ENCODE measurements around the gene CADM1. TPM values are rescaled to one million over a fixed set of nuclear protein-coding genes. Genes with fewer than 3 reads are reported as not detected.

CADM1 gene
- total RNA-seq, 1 donor from 2014 or later: 9.7 TPM

GRCh38 chr11:115409116-115409670, 95.0 kb downstream of the CADM1 start:
- no peak for DNase-seq (ENCODE audit: extremely low read depth, low read depth, low spot score)

DNA sequence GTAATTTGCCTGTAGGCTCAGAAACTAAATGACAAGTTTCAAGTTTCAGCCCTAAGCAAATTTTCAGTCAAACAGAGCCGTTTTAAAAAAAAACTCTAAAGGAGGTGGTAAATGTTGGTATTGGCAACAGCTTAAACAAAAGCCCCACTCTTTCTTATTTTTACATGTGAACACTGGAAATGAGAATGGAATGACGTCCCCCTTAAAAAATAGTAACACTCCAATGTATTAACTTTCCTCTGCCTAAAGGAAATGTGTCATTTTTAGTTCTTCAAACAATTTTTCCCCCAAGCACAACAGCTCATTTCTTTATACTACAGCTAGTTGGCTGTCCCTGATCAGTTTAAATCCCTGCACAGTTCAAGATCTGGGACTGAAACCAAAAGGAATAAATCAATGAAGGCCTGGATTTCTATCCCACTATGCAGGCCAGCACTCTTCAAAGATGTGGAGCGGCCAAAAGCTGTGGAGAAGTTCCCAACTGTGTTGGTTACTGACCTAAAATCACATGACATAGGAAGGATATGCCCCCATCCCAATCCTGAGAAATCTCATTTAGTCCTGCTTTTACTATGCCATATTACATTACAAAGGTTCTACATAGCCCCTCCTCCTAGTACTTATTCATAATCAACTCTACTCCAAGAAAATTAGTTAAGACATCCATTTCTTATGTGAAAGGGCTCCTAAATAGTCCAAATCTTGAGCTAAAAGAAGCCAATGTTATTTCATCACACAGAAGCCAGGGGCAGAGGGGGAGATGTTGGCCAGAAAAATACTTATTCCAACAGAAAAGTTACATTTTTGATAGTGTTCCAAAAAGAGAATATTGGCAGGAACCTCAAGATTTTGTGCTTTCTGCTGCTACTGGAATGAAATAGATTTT, 95.9 kb downstream of the CADM1 start:
- DNase-seq (ENCODE audit: extremely low read depth, low read depth, low spot score): no peak

DNA sequence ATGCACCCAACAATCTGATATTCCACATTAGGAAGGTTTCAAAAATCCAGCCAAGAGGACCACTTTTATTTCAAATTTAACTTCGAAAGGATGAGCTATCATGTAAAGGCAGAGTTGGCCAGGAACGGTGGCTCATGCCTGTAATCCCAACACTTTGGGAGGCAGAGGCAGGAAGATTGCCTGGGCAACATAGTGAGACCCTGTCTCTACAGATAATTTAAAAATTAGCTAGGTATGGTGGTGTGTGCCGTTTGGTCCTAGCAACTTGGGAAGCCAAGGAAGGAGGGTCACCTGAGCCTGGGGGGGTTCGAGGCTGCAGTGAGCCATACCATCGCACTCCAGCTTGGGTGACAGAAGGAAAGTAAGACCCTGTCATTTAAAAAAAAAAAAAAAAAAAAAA, 96.7 kb downstream of the CADM1 start:
- no peak for DNase-seq (ENCODE audit: extremely low read depth, low read depth, low spot score)

GRCh38 chr11:115406404-115406803, 97.8 kb downstream of the CADM1 start:
- DNase-seq (ENCODE audit: extremely low read depth, low read depth, low spot score): no peak

GRCh38 chr11:115398333-115399080, 105.7 kb downstream of the CADM1 start:
- no peak for DNase-seq (ENCODE audit: extremely low read depth, low read depth, low spot score)

- DNase-seq (ENCODE audit: extremely low read depth, low read depth, low spot score): no peak
These were observed 107.7 kb downstream of the CADM1 start for GRCh38 chr11:115396533-115396932.

- no peak for DNase-seq (ENCODE audit: extremely low read depth, low read depth, low spot score)
These were observed 110.3 kb downstream of the CADM1 start for GRCh38 chr11:115393950-115394349.

DNA sequence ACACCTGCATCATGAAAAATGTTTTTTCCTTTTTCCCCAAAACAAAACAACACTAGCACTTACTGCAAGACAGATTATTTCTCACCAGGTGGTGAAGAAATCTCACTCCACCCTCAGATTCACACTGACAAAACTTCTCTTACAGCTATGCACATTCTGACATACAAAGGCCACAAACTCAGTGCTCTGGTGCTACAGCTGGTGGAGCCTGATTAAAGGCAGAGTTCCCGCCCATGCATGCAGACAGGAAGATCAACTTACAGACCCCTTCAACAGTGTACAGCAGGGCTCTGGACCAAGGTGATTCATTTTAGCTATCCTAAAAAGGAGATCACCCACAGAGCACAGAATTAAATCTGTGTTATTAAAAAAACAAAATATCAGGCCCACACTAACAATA, 112.6 kb downstream of the CADM1 start:
- DNase-seq (ENCODE audit: extremely low read depth, low read depth, low spot score): no peak

DNA sequence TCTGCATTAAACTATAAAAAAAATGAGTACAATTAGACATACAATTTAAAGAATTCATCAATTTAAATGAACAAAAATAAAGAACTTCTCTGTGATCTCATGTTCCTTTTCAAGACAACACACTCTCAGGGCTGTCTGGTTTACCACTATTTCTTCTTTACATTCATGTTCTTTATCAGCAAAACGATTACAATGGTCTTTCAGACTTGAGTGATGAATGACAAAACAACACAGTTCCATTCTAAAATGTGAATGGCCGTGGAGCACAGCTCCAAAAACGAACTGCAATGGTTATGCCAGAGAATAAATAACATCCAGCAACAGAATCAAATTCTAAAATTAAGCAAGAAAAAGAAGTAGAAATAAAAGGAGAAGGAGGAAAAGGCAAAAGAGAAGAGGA, 113.1 kb downstream of the CADM1 start:
- DNase-seq (ENCODE audit: extremely low read depth, low read depth, low spot score): no peak

DNA sequence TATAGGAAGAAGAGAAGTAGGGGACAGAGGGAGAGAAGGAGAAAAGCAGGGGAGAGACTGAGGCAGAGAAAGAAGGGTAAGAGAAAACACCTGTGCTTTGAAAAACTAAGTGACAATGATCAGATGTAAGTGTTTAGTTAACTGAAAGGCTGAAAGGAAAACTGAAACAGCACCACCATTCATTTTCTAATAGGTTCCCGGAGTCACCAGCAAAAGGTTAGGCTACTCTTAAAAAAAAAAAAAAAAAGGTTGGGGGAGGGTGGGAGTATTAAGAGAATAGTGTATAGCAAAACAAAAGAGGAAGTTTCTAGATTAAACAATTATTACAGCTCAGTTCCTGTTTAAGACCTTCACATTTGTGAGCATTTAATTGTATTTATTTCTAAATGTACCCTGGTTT, 113.8 kb downstream of the CADM1 start:
- no peak for DNase-seq (ENCODE audit: extremely low read depth, low read depth, low spot score)

DNA sequence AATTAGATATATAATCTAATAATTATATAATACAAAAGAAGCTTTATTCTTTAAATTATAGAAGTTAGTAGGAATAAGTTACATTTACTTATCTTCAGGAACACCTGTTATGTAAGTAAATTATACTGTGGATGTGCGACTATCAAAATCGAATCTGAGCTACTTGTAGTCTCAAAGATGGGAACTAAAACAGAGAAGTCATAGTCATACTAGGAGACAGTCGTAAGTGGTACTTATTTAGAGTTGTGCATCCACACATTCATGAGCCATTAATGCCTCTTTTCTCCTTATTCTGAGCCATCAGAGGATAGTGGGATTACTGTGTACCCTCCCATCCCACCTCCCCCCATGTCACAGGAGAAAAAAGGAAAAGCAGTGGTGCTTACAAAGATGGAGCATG, 114.4 kb downstream of the CADM1 start:
- DNase-seq (ENCODE audit: extremely low read depth, low read depth, low spot score): no peak

- DNase-seq (ENCODE audit: extremely low read depth, low read depth, low spot score): no peak
These were observed 119.0 kb downstream of the CADM1 start for GRCh38 chr11:115385226-115385625.

- no peak for DNase-seq (ENCODE audit: extremely low read depth, low read depth, low spot score)
These were observed 120.0 kb downstream of the CADM1 start for GRCh38 chr11:115384236-115384635.

DNA sequence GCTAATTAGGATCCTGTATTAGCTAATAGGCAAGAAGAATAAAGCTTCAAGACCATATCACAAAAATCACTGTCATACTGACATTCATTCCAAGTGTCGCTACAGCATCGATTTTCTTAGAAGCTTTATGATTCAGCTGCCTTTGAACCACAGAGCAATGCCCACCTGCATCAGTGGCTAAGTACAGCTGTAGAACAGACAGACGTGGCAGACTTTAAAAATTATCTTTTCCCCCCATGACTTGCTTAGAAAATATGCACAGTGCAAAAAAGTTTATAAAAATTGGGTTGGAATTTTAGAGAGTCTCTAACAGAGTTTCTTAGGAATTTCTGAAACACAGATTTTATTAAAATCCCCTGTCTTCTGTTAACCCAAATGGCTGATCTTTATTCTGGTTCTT, 120.8 kb downstream of the CADM1 start:
- no peak for DNase-seq (ENCODE audit: extremely low read depth, low read depth, low spot score)

- no peak for DNase-seq (ENCODE audit: extremely low read depth, low read depth, low spot score)
These were observed 124.7 kb downstream of the CADM1 start for GRCh38 chr11:115379528-115379927.

GRCh38 chr11:115378557-115378956, 125.7 kb downstream of the CADM1 start:
- DNase-seq (ENCODE audit: extremely low read depth, low read depth, low spot score): no peak

GRCh38 chr11:115377882-115378296, 126.3 kb downstream of the CADM1 start:
- DNase-seq (ENCODE audit: extremely low read depth, low read depth, low spot score): no peak

DNA sequence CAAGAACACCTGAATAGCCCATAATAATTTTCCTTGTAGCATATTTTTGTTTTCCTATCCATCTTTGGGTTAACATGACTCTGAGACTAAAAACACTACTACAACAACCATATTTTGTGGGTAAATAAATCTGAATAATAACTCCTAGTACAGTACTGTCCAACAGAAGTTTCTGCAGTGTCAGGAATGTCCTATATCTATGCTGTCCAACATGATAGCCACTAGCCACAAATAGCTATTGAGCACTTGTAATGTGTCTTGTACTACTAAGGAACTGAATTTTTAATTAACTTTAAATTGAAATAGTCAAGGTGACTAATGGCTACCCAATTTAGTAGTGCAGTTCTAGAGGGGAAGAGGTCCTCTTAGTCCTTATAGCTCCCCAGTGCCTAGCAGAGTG, 135.6 kb downstream of the CADM1 start:
- no peak for DNase-seq (ENCODE audit: extremely low read depth, low read depth, low spot score)

DNA sequence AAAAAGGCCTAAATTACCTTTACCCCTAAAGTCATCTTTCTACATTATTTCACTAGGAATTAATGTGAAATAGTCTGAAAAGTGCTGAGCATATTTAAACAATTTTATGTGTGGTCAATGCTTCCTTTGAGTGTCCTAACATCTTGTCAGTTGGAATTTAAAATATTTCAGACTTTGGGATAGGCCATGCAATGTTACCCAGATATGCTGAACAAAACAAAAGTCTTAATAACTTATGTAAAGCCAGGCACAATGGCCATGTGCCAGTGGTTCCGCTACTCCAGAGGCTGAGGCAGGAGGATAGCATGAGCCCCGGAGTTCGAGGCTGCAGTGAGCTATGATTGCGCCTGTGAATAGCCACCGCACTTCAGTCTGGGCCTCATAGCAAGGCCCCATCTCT, 137.4 kb downstream of the CADM1 start:
- DNase-seq (ENCODE audit: extremely low read depth, low read depth, low spot score): no peak

DNA sequence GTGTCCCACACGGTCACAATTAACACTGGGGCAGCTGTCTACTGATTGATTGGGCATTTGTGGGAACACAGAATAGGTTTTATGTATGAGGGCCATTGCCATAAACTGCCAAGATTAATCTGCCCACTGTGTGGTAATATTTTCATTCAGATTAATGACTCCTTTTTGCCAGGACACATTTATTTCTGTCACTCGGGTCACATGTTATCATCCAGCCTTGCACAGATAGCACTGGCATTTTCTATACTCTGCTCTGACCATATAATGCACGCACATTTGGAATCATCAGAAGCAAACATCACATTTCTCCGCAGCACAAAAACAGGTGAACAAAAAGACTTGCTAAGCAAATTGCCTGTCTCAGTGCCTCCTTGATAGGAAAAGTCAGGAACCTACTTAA, 138.3 kb downstream of the CADM1 start:
- DNase-seq (ENCODE audit: extremely low read depth, low read depth, low spot score): no peak

DNA sequence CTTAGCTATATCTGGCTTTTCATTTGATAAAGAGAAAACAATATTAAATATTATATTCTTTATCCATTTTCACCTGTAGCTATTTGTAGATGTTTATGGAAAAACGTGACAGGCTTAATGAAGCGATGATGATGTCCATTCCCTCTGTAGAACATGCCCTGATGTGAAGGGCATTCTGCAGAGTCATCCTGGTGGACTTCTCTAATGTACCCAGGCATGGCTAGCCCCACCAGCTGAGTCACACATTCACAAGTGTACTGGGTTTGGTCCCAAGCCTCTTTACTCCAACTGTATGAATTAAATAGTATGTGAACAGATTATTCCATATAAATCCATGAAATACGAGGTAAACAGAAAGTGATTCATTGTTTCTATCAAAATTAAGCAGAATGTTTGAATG, 139.3 kb downstream of the CADM1 start:
- no peak for DNase-seq (ENCODE audit: extremely low read depth, low read depth, low spot score)

DNA sequence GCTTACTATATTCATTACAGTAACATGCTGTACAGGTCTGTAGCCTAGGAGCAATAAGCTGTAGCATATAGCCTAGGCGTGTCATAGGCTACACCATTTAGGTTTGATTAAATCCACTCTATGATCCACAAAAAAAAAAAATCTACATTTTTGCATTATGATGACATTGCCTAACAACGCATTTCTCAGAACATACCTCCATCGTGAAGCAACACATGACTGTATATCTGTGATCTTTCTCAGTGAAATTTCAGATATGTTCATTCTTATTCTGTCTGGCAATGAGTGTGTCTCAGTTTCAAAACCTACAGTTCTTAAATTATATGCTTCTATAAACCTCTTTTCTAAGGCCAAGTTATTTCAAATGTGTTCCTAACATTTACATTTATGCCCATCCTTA, 140.3 kb downstream of the CADM1 start:
- DNase-seq (ENCODE audit: extremely low read depth, low read depth, low spot score): no peak
